T-helper 17 cell (primary cell): ENCODE measurements around the gene PRAC2. TPM values are rescaled to one million over a fixed set of nuclear protein-coding genes. Genes with fewer than 3 reads are reported as not detected.

Source experiments
- ATAC-seq: fragments of 150-1000 bp; cut with Tn5 transposase; 2 replicates; pipeline ENCODE4 v1.10.0; 2021; ENCODE audit warnings: mild to moderate bottlenecking, moderate library complexity
- DNase-seq, 3 donors: peaks; one replicate each; pipeline versions ENCODE4 v3.0.0 to v3.0.0-alpha.2; 2020 to 2021
- H3K9me3 ChIP-seq: one replicate; pipeline ENCODE4 v1.7.0; 2013; ENCODE audit warnings: low read length, mild to moderate bottlenecking; ENCODE audit not compliant: control insufficient read depth, poor library complexity, severe bottlenecking
- H3K27ac Mint-ChIP-seq: one replicate; pipeline ENCODE4 v1.8.0; 2022; ENCODE audit warnings: mild to moderate bottlenecking, moderate library complexity, mixed read lengths
- H3K27me3 Mint-ChIP-seq: one replicate; pipeline ENCODE4 v1.8.0; 2022; ENCODE audit warnings: mixed read lengths
- H3K36me3 Mint-ChIP-seq: one replicate; pipeline ENCODE4 v1.8.0; 2022; ENCODE audit warnings: low read depth, mixed read lengths
- H3K4me1 Mint-ChIP-seq: one replicate; pipeline ENCODE4 v1.8.0; 2022; ENCODE audit warnings: mild to moderate bottlenecking, mixed read lengths
- H3K4me3 Mint-ChIP-seq: one replicate; pipeline ENCODE4 v1.8.0; 2022; ENCODE audit warnings: mild to moderate bottlenecking, moderate library complexity, mixed read lengths
- total RNA-seq, 4 donors: library from RNA in 2 of 4; stranded (reverse) in 2 of 4; gene quantifications; one replicate each; pipeline ENCODE4 v1.2.3 and lab custom pipeline; 2022 to 2026

PRAC2 gene
- total RNA-seq, 2 donors from 2014 or later, result not detected

GRCh38 chr17:48747445-48748363, 24.7 kb downstream of the PRAC2 start:
- no peaks in the 10 kb centered on the region for H3K9me3 ChIP-seq
- H3K27me3 Mint-ChIP-seq, result peaks cover 84% of the 10 kb centered on the region
- H3K4me1 Mint-ChIP-seq, result peaks cover 16% of the 10 kb centered on the region
- H3K36me3 Mint-ChIP-seq, result peaks cover 5% of the 10 kb centered on the region
- H3K4me3 Mint-ChIP-seq, result peak overlapping the region; percentile 21
- DNase-seq, result no peak
- no peak overlapping the region for H3K27ac Mint-ChIP-seq
- ATAC-seq, result no peak

DNA sequence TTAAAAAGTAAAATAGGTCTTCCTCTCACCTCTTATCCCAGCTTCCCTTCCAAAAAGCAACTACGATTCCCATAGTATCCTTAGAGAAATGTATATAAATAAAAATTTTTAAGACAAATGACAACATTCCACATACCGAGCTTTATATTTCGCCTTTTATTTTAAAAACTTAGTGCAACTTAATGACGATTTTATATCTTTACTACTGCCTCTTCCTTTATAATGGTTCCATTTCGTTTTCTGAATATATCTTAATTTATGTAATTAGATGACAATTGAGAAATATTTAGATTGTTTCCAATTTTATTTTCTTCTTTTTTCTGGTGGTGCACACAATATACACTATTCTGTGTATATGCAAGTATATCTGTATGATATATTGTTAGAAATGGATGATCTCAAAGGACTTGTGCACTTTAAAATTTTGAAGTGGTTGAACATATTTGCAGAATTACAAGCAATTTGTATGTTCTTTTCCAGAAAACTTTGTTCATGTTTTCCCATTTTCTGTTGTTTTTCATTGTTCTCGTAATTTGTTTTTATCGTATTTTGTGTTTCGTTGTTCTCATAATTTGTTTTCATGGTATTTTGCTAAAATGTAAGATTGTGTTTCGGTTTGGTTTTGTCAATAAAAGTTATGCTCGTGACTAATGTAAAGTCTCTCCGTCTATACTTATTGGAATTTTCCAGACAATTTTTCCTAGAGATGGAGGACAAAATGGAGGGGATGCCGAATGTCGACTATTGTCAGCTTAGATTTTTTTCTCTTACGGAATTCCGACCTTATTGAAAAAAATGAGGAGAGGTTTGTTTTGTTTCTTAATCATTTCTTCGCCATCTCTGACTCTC, 26.0 kb downstream of the PRAC2 start:
- DNase-seq, result no peak
- Mint-ChIP-seq H3K27me3 (peaks cover 84% of the 10 kb centered on the region), H3K27ac (no peak overlapping the region), H3K36me3 (peaks cover 5% of the 10 kb centered on the region), H3K4me1 (peaks cover 16% of the 10 kb centered on the region), H3K4me3 (no peak overlapping the region)
- ATAC-seq, result no peak
- no peaks in the 10 kb centered on the region for H3K9me3 ChIP-seq

- no peaks in the 10 kb centered on the region for H3K9me3 ChIP-seq
- no peak for ATAC-seq
- Mint-ChIP-seq H3K4me1 (peaks cover 16% of the 10 kb centered on the region), H3K36me3 (peaks cover 8% of the 10 kb centered on the region), H3K4me3 (no peak overlapping the region), H3K27me3 (peaks cover 82% of the 10 kb centered on the region), H3K27ac (no peak overlapping the region)
- DNase-seq, result no peak
Observed at GRCh38 chr17:48749621-48750553, 26.9 kb downstream of the PRAC2 start.

- Mint-ChIP-seq H3K27ac (no peak overlapping the region), H3K27me3 (peaks cover 81% of the 10 kb centered on the region), H3K36me3 (peaks cover 8% of the 10 kb centered on the region), H3K4me3 (no peak overlapping the region), H3K4me1 (peaks cover 13% of the 10 kb centered on the region)
- DNase-seq, result no peak
- H3K9me3 ChIP-seq, result no peaks in the 10 kb centered on the region
- ATAC-seq, result no peak
Observed at GRCh38 chr17:48751172-48751571, 28.2 kb downstream of the PRAC2 start.

GRCh38 chr17:48751733-48752398, 28.9 kb downstream of the PRAC2 start:
- Mint-ChIP-seq H3K27me3 (peaks cover 82% of the 10 kb centered on the region), H3K36me3 (peaks cover 8% of the 10 kb centered on the region), H3K4me1 (peaks cover 9% of the 10 kb centered on the region), H3K4me3 (no peak overlapping the region), H3K27ac (no peak overlapping the region)
- H3K9me3 ChIP-seq, result no peaks in the 10 kb centered on the region
- DNase-seq, result no peak
- no peak for ATAC-seq

DNA sequence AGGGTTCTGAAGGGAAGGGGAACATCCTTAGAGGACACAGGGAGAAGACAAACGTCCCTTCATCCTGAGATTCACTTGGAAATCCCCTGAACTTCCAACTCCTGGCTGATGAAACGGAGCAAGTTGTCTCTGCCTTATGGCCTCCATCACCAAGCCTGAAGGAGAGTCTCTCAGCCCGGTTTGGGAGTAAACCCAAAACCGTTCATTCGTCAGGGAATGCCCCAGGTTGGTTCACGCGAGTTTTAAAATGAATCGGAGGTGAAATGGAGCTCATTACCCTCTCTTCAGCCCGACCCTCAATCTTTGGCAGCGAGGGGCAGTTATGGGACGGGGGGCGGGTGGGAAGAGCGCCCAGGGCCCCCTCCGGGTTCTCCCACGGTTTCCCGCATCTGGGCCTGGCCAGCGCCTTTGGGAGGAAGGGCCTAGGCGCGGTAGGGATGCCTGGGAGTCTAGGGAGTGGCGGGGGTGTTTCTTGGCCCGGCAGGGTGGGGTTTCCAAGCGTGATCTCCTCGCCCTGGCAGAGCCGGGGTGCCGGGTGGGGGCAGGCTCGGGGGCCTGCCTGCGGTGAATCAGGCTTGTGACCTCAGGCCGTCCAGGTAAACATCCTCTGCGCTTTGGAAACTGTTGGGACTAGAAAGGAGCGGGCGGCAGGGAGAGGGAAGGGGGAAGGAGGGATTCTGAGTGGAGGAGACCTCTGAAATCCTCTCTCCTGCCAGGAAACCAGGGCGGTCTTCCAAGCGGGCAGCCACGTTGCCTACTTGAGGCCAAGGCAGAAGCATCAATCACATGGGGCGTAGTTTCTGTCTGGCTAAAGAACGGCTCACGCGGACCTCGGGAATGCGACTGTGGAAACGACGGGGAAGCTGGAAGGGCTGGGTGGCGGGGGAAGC, 29.7 kb downstream of the PRAC2 start:
- Mint-ChIP-seq H3K36me3 (peaks cover 8% of the 10 kb centered on the region), H3K27me3 (peaks cover 79% of the 10 kb centered on the region), H3K4me3 (no peak overlapping the region), H3K4me1 (peaks cover 7% of the 10 kb centered on the region), H3K27ac (no peak overlapping the region)
- H3K9me3 ChIP-seq, result no peaks in the 10 kb centered on the region
- ATAC-seq (no peak), DNase-seq (no peak)

DNA sequence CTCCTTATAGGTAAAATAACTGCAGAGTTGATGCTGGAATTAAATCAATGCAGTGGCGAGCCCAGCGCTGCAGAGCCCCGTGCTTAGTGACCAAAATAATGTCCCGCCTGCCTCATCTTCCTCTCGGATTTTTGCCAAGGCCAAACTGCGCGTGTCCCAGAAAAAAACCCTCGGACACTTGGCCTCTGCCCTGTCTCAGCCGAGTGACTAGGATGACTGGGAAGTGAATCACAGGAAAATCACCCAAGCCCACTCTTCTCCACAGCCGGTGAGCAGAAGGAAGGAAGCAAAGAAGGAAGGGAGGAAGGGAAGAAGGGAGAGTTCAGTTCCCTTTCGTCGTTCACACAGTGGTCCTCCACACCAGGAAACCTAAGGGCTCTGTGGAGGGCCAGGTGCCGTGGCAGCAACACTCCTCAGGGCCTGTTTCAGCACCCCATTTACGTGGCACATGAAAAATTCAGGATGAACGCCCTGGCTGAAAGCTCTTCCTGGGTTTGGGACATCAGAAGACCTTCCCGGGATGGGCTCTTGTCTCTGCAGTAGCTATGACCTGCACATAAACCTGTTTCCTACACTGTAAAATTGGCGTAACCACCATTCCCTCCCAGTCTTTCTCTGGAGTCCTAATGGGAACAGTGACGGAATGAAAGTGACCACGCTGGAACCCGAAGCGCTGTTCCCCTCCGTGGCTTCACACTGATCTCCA, 31.0 kb downstream of the PRAC2 start:
- Mint-ChIP-seq H3K4me1 (peaks cover 7% of the 10 kb centered on the region), H3K36me3 (peaks cover 8% of the 10 kb centered on the region), H3K4me3 (no peak overlapping the region), H3K27ac (peak overlapping the region; percentile 60), H3K27me3 (peaks cover 87% of the 10 kb centered on the region)
- H3K9me3 ChIP-seq, result no peaks in the 10 kb centered on the region
- DNase-seq (no peak), ATAC-seq (no peak)

GRCh38 chr17:48754500-48755261, 31.7 kb downstream of the PRAC2 start:
- peaks cover 12% of the 10 kb centered on the region for H3K36me3 Mint-ChIP-seq
- H3K9me3 ChIP-seq, result no peaks in the 10 kb centered on the region
- H3K27ac Mint-ChIP-seq, result peak overlapping the region; percentile 34
- no peak for ATAC-seq
- peaks cover 7% of the 10 kb centered on the region for H3K4me1 Mint-ChIP-seq
- H3K27me3 Mint-ChIP-seq, result peaks cover 87% of the 10 kb centered on the region
- peak overlapping the region; percentile 9 for H3K4me3 Mint-ChIP-seq
- no peak for DNase-seq

GRCh38 chr17:48755356-48755755, 32.4 kb downstream of the PRAC2 start:
- H3K4me1 Mint-ChIP-seq, result peaks cover 7% of the 10 kb centered on the region
- no peak for DNase-seq
- H3K4me3 Mint-ChIP-seq, result no peak overlapping the region
- no peak overlapping the region for H3K27ac Mint-ChIP-seq
- H3K9me3 ChIP-seq, result no peaks in the 10 kb centered on the region
- H3K36me3 Mint-ChIP-seq, result peaks cover 12% of the 10 kb centered on the region
- peaks cover 82% of the 10 kb centered on the region for H3K27me3 Mint-ChIP-seq
- ATAC-seq, result no peak

- ATAC-seq, result no peak
- H3K27me3 Mint-ChIP-seq, result peaks cover 85% of the 10 kb centered on the region
- H3K27ac Mint-ChIP-seq, result no peak overlapping the region
- H3K4me1 Mint-ChIP-seq, result peaks cover 2% of the 10 kb centered on the region
- DNase-seq, result no peak
- no peak overlapping the region for H3K4me3 Mint-ChIP-seq
- H3K9me3 ChIP-seq, result no peaks in the 10 kb centered on the region
- H3K36me3 Mint-ChIP-seq, result peaks cover 9% of the 10 kb centered on the region
Observed at GRCh38 chr17:48756830-48757251, 33.9 kb downstream of the PRAC2 start.
